Measurements from ENCODE around the gene WDR70.

The WDR70 gene

GRCh38 chr5:37694867-37695266 is 315.7 kb downstream of the WDR70 start:
- no peak for DNase-seq

GRCh38 chr5:37695647-37696046 is 316.5 kb downstream of the WDR70 start:
- DNase-seq, result no peak

GRCh38 chr5:37696190-37697021 is 317.3 kb downstream of the WDR70 start:
- no peak for DNase-seq

GRCh38 chr5:37701868-37702267 is 322.8 kb downstream of the WDR70 start:
- no peak for DNase-seq

- DNase-seq, result no peak
Observed at GRCh38 chr5:37703841-37704241, 324.7 kb downstream of the WDR70 start.

- no peak for DNase-seq
Observed at GRCh38 chr5:37704406-37704805, 325.3 kb downstream of the WDR70 start.

- DNase-seq, result no peak
Observed at GRCh38 chr5:37709020-37709419, 329.9 kb downstream of the WDR70 start.

GRCh38 chr5:37710965-37711364 is 331.8 kb downstream of the WDR70 start:
- no peak for DNase-seq

- no peak for DNase-seq
Observed at GRCh38 chr5:37712750-37713149, 333.6 kb downstream of the WDR70 start.

GRCh38 chr5:37714756-37715155 is 335.6 kb downstream of the WDR70 start:
- no peak for DNase-seq

- DNase-seq, result no peak
Observed at GRCh38 chr5:37715361-37715760, 336.2 kb downstream of the WDR70 start.

- DNase-seq, result no peak
Observed at GRCh38 chr5:37715992-37716391, 336.9 kb downstream of the WDR70 start.

GRCh38 chr5:37716405-37716804 is 337.3 kb downstream of the WDR70 start:
- DNase-seq, result no peak

- no peak for DNase-seq
Observed at GRCh38 chr5:37717276-37717612, 338.1 kb downstream of the WDR70 start.

GRCh38 chr5:37717613-37718431 is 338.7 kb downstream of the WDR70 start:
- DNase-seq, result no peak

- no peak for DNase-seq
Observed at GRCh38 chr5:37720550-37720952, 341.4 kb downstream of the WDR70 start.

- peak; percentile 63 for DNase-seq
Observed at GRCh38 chr5:37721447-37721871, 342.3 kb downstream of the WDR70 start.

GRCh38 chr5:37722236-37723161 is 343.4 kb downstream of the WDR70 start:
- peak; percentile 63 for DNase-seq

- no peak for DNase-seq
Observed at GRCh38 chr5:37723162-37723961, 344.2 kb downstream of the WDR70 start.

GRCh38 chr5:37724395-37725125 is 345.4 kb downstream of the WDR70 start:
- DNase-seq, result no peak

GRCh38 chr5:37725185-37725584 is 346.1 kb downstream of the WDR70 start:
- no peak for DNase-seq
